ENCODE data around the gene PEAK1.

Gene PEAK1

GRCh38 chr15:77122576-77122975 is 297.3 kb downstream of the PEAK1 start:
- Histone ChIP-seq H3K23ac (ENCODE audit: low read depth, low read length, poor library complexity) (no peak overlapping the region), H2AFZ (ENCODE audit: low read length) (no peak overlapping the region), H3K27ac (replicated peaks; ENCODE audit: low read length) (no peak overlapping the region), H3K4me2 (ENCODE audit: insufficient read depth, low read length, poor library complexity, severe bottlenecking) (no peak overlapping the region), H2BK5ac (ENCODE audit: low read length) (no peak overlapping the region), H3K36me3 (replicated peaks in 1 of 2; ENCODE audit: control insufficient read depth in 2 of 2, insufficient read depth in 2 of 2, low read length in 2 of 2) (no peaks in the 10 kb centered on the region), H4K8ac (ENCODE audit: low read depth, low read length) (no peak overlapping the region), H3K18ac (ENCODE audit: low read length) (no peak overlapping the region), H2BK120ac (ENCODE audit: low read depth, low read length) (no peak overlapping the region), H3K9me3 (replicated peaks in 1 of 2; ENCODE audit: control insufficient read depth in 2 of 2, insufficient read depth in 1 of 2, low read depth in 1 of 2, low read length in 2 of 2) (no peaks in the 10 kb centered on the region), H3K27me3 (ENCODE audit: control insufficient read depth in 3 of 3, insufficient read depth in 3 of 3, low read depth in 1 of 3, low read length in 3 of 3) (no peaks in the 10 kb centered on the region), H2BK15ac (ENCODE audit: low read length) (no peak overlapping the region), H2AK5ac (ENCODE audit: low read depth, low read length) (no peak overlapping the region), H4K91ac (ENCODE audit: low read depth, low read length, poor library complexity) (no peak overlapping the region), H3K79me1 (ENCODE audit: low read depth, low read length) (no peaks in the 10 kb centered on the region), H3K14ac (ENCODE audit: low read length) (no peak overlapping the region), H2BK12ac (ENCODE audit: low read length) (no peak overlapping the region), H3K9ac (ENCODE audit: low read depth, low read length, poor library complexity) (no peak overlapping the region), H3K4ac (ENCODE audit: low read length) (no peak overlapping the region), H3K4me3 (ENCODE audit: low read length in 2 of 2) (no peak overlapping the region), H3K4me1 (ENCODE audit: control insufficient read depth in 2 of 2, insufficient read depth in 1 of 2, low read depth in 1 of 2, low read length in 2 of 2) (peaks cover 0 to 4% of the 10 kb centered on the region in 2 donors)
- WGBS, 2 donors (ENCODE audit: extremely low coverage in 2 of 2, insufficient read length in 2 of 2, insufficient replicate concordance in 1 of 2) = no CpG with 5 or more reads among the region's 2 CpGs
- DNase-seq (ENCODE audit: low spot score) = no peak

- no peak overlapping the region for H3K4ac ChIP-seq (ENCODE audit: low read length)
- no peak overlapping the region for H2BK12ac ChIP-seq (ENCODE audit: low read length)
- no peak overlapping the region for H2AK5ac ChIP-seq (ENCODE audit: low read depth, low read length)
- H3K4me2 ChIP-seq (ENCODE audit: insufficient read depth, low read length, poor library complexity, severe bottlenecking) = no peak overlapping the region
- H3K9ac ChIP-seq (ENCODE audit: low read depth, low read length, poor library complexity) = no peak overlapping the region
- H3K9me3 ChIP-seq (replicated peaks in 1 of 2; ENCODE audit: control insufficient read depth in 2 of 2, insufficient read depth in 1 of 2, low read depth in 1 of 2, low read length in 2 of 2) = no peaks in the 10 kb centered on the region
- no peak overlapping the region for H2BK120ac ChIP-seq (ENCODE audit: low read depth, low read length)
- no peak overlapping the region for H4K8ac ChIP-seq (ENCODE audit: low read depth, low read length)
- H3K4me1 ChIP-seq (ENCODE audit: control insufficient read depth in 2 of 2, insufficient read depth in 1 of 2, low read depth in 1 of 2, low read length in 2 of 2) = peaks cover 0 to 4% of the 10 kb centered on the region in 2 donors
- no peak overlapping the region for H3K27ac ChIP-seq (replicated peaks; ENCODE audit: low read length)
- no peaks in the 10 kb centered on the region for H3K79me1 ChIP-seq (ENCODE audit: low read depth, low read length)
- no peaks in the 10 kb centered on the region for H3K27me3 ChIP-seq (ENCODE audit: control insufficient read depth in 3 of 3, insufficient read depth in 3 of 3, low read depth in 1 of 3, low read length in 3 of 3)
- no peak overlapping the region for H2AFZ ChIP-seq (ENCODE audit: low read length)
- no CpG with 5 or more reads among the region's 1 CpG for WGBS, 2 donors (ENCODE audit: extremely low coverage in 2 of 2, insufficient read length in 2 of 2, insufficient replicate concordance in 1 of 2)
- H3K4me3 ChIP-seq (ENCODE audit: low read length in 2 of 2) = no peak overlapping the region
- no peak overlapping the region for H2BK5ac ChIP-seq (ENCODE audit: low read length)
- H3K36me3 ChIP-seq (replicated peaks in 1 of 2; ENCODE audit: control insufficient read depth in 2 of 2, insufficient read depth in 2 of 2, low read length in 2 of 2) = no peaks in the 10 kb centered on the region
- no peak overlapping the region for H3K14ac ChIP-seq (ENCODE audit: low read length)
- H4K91ac ChIP-seq (ENCODE audit: low read depth, low read length, poor library complexity) = no peak overlapping the region
- no peak overlapping the region for H2BK15ac ChIP-seq (ENCODE audit: low read length)
- H3K18ac ChIP-seq (ENCODE audit: low read length) = no peak overlapping the region
- H3K23ac ChIP-seq (ENCODE audit: low read depth, low read length, poor library complexity) = no peak overlapping the region
- no peak for DNase-seq (ENCODE audit: low spot score)
These were observed 298.3 kb downstream of the PEAK1 start for GRCh38 chr15:77121599-77121998.

GRCh38 chr15:77120576-77120975 is 299.3 kb downstream of the PEAK1 start:
- H2BK12ac ChIP-seq (ENCODE audit: low read length) = no peak overlapping the region
- no peak overlapping the region for H3K4me3 ChIP-seq (ENCODE audit: low read length in 2 of 2)
- no peaks in the 10 kb centered on the region for H3K9me3 ChIP-seq (replicated peaks in 1 of 2; ENCODE audit: control insufficient read depth in 2 of 2, insufficient read depth in 1 of 2, low read depth in 1 of 2, low read length in 2 of 2)
- H3K27me3 ChIP-seq (ENCODE audit: control insufficient read depth in 3 of 3, insufficient read depth in 3 of 3, low read depth in 1 of 3, low read length in 3 of 3) = no peaks in the 10 kb centered on the region
- H3K4me1 ChIP-seq (ENCODE audit: control insufficient read depth in 2 of 2, insufficient read depth in 1 of 2, low read depth in 1 of 2, low read length in 2 of 2) = peaks cover 0 to 4% of the 10 kb centered on the region in 2 donors
- no peak overlapping the region for H3K18ac ChIP-seq (ENCODE audit: low read length)
- no peak overlapping the region for H2AK5ac ChIP-seq (ENCODE audit: low read depth, low read length)
- H2BK120ac ChIP-seq (ENCODE audit: low read depth, low read length) = no peak overlapping the region
- no peak overlapping the region for H3K4ac ChIP-seq (ENCODE audit: low read length)
- H3K4me2 ChIP-seq (ENCODE audit: insufficient read depth, low read length, poor library complexity, severe bottlenecking) = no peak overlapping the region
- no peak overlapping the region for H3K27ac ChIP-seq (replicated peaks; ENCODE audit: low read length)
- no peak overlapping the region for H2BK5ac ChIP-seq (ENCODE audit: low read length)
- no peaks in the 10 kb centered on the region for H3K79me1 ChIP-seq (ENCODE audit: low read depth, low read length)
- no peak overlapping the region for H3K14ac ChIP-seq (ENCODE audit: low read length)
- H4K8ac ChIP-seq (ENCODE audit: low read depth, low read length) = no peak overlapping the region
- no peak overlapping the region for H4K91ac ChIP-seq (ENCODE audit: low read depth, low read length, poor library complexity)
- H2BK15ac ChIP-seq (ENCODE audit: low read length) = no peak overlapping the region
- H3K9ac ChIP-seq (ENCODE audit: low read depth, low read length, poor library complexity) = no peak overlapping the region
- WGBS, 2 donors (ENCODE audit: extremely low coverage in 2 of 2, insufficient read length in 2 of 2, insufficient replicate concordance in 1 of 2) = no CpG with 5 or more reads among the region's 4 CpGs
- no peak for DNase-seq (ENCODE audit: low spot score)
- no peaks in the 10 kb centered on the region for H3K36me3 ChIP-seq (replicated peaks in 1 of 2; ENCODE audit: control insufficient read depth in 2 of 2, insufficient read depth in 2 of 2, low read length in 2 of 2)
- H3K23ac ChIP-seq (ENCODE audit: low read depth, low read length, poor library complexity) = no peak overlapping the region
- no peak overlapping the region for H2AFZ ChIP-seq (ENCODE audit: low read length)

GRCh38 chr15:77119446-77119845 is 300.5 kb downstream of the PEAK1 start:
- no peak overlapping the region for H3K9ac ChIP-seq (ENCODE audit: low read depth, low read length, poor library complexity)
- no peak overlapping the region for H3K4ac ChIP-seq (ENCODE audit: low read length)
- H3K14ac ChIP-seq (ENCODE audit: low read length) = no peak overlapping the region
- H2AFZ ChIP-seq (ENCODE audit: low read length) = no peak overlapping the region
- no peak overlapping the region for H2BK15ac ChIP-seq (ENCODE audit: low read length)
- H3K36me3 ChIP-seq (replicated peaks in 1 of 2; ENCODE audit: control insufficient read depth in 2 of 2, insufficient read depth in 2 of 2, low read length in 2 of 2) = peaks cover 2 to 9% of the 10 kb centered on the region in 2 donors
- H2BK5ac ChIP-seq (ENCODE audit: low read length) = no peak overlapping the region
- no peaks in the 10 kb centered on the region for H3K79me1 ChIP-seq (ENCODE audit: low read depth, low read length)
- WGBS, 2 donors (ENCODE audit: extremely low coverage in 2 of 2, insufficient read length in 2 of 2, insufficient replicate concordance in 1 of 2) = no CpG with 5 or more reads among the region's 1 CpG
- H2BK120ac ChIP-seq (ENCODE audit: low read depth, low read length) = no peak overlapping the region
- H3K27me3 ChIP-seq (ENCODE audit: control insufficient read depth in 3 of 3, insufficient read depth in 3 of 3, low read depth in 1 of 3, low read length in 3 of 3) = no peaks in the 10 kb centered on the region
- H3K27ac ChIP-seq (replicated peaks; ENCODE audit: low read length) = no peak overlapping the region
- H4K91ac ChIP-seq (ENCODE audit: low read depth, low read length, poor library complexity) = no peak overlapping the region
- H2BK12ac ChIP-seq (ENCODE audit: low read length) = no peak overlapping the region
- H3K23ac ChIP-seq (ENCODE audit: low read depth, low read length, poor library complexity) = no peak overlapping the region
- H3K4me3 ChIP-seq (ENCODE audit: low read length in 2 of 2) = no peak overlapping the region
- peaks cover 0 to 4% of the 10 kb centered on the region in 2 donors for H3K4me1 ChIP-seq (ENCODE audit: control insufficient read depth in 2 of 2, insufficient read depth in 1 of 2, low read depth in 1 of 2, low read length in 2 of 2)
- H3K18ac ChIP-seq (ENCODE audit: low read length) = no peak overlapping the region
- no peak for DNase-seq (ENCODE audit: low spot score)
- no peak overlapping the region for H2AK5ac ChIP-seq (ENCODE audit: low read depth, low read length)
- H3K4me2 ChIP-seq (ENCODE audit: insufficient read depth, low read length, poor library complexity, severe bottlenecking) = no peak overlapping the region
- no peaks in the 10 kb centered on the region for H3K9me3 ChIP-seq (replicated peaks in 1 of 2; ENCODE audit: control insufficient read depth in 2 of 2, insufficient read depth in 1 of 2, low read depth in 1 of 2, low read length in 2 of 2)
- H4K8ac ChIP-seq (ENCODE audit: low read depth, low read length) = no peak overlapping the region
